ENCODE results near the gene PYDC1.
"Not testable (repeated sequence)": the region's sequence is repeated elsewhere in the genome, so short reads cannot be mapped to it uniquely, and the experiment has no call there.

The PYDC1 gene

GRCh38 chr16:31177136-31177535, 39.8 kb downstream of the PYDC1 start:
- DNase-seq, result no peak

- DNase-seq, result not testable (repeated sequence)
Observed at GRCh38 chr16:31170048-31170447, 46.9 kb downstream of the PYDC1 start.

- DNase-seq, result no peak
Observed at GRCh38 chr16:31168848-31169247, 48.1 kb downstream of the PYDC1 start.

GRCh38 chr16:31167315-31167714, 49.6 kb downstream of the PYDC1 start:
- DNase-seq, result no peak
